Liver (tissue), 9 donors: Measurements from ENCODE around the gene GAB2. TPM values are rescaled to one million over a fixed set of nuclear protein-coding genes. Genes with fewer than 3 reads are reported as not detected.

Source experiments
- DNase-seq: peaks from one replicate; pipeline ENCODE4 v3.0.0-alpha.2; 2017; ENCODE audit warnings: low spot score
- H3K27ac ChIP-seq, 2 donors: one replicate each; pipeline ENCODE4 v1.7.0; 2013; ENCODE audit warnings: inconsistent platforms in 2 of 2, low read length in 2 of 2, control low read depth in 1 of 2, low read depth in 1 of 2, mild to moderate bottlenecking in 1 of 2
- H3K27me3 ChIP-seq, 4 donors: one replicate each; pipeline versions ENCODE4 v1.6.1 to v1.7.0; 2013; ENCODE audit warnings: low read length in 3 of 4, inconsistent platforms in 1 of 4, mild to moderate bottlenecking in 1 of 4, moderate library complexity in 1 of 4; ENCODE audit not compliant: control insufficient read depth in 4 of 4, insufficient read depth in 4 of 4
- H3K36me3 ChIP-seq, 4 donors: one replicate each; pipeline versions ENCODE4 v1.6.1 to v1.7.0; 2013; ENCODE audit warnings: low read length in 3 of 4, mild to moderate bottlenecking in 3 of 4, low read depth in 1 of 4, moderate library complexity in 1 of 4; ENCODE audit not compliant: control insufficient read depth in 4 of 4, insufficient read depth in 3 of 4
- H3K4me1 ChIP-seq, 4 donors: one replicate each; pipeline versions ENCODE4 v1.6.1 to v1.7.0; 2013; ENCODE audit warnings: low read length in 3 of 4, mild to moderate bottlenecking in 3 of 4, moderate library complexity in 1 of 4; ENCODE audit not compliant: control insufficient read depth in 4 of 4, insufficient read depth in 4 of 4
- H3K4me3 ChIP-seq, 3 donors: one replicate each; pipeline versions ENCODE4 v1.6.1 to v1.7.0; 2013; ENCODE audit warnings: low read length in 3 of 3, control low read depth in 1 of 3, low read depth in 1 of 3, mild to moderate bottlenecking in 1 of 3
- H3K9ac ChIP-seq, 2 donors: one replicate each; pipeline ENCODE4 v1.7.0; 2013; ENCODE audit warnings: low read length in 2 of 2, mild to moderate bottlenecking in 2 of 2, moderate library complexity in 2 of 2, control low read depth in 1 of 2, low read depth in 1 of 2
- H3K9me3 ChIP-seq, 4 donors: one replicate each; pipeline versions ENCODE4 v1.6.1 to v1.7.0; 2013; ENCODE audit warnings: low read length in 3 of 4; ENCODE audit not compliant: control insufficient read depth in 4 of 4
- ATF3 ChIP-seq: IDR thresholded peaks from 2 replicates; pipeline ENCODE4 v1.6.1; 2016; ENCODE audit warnings: antibody characterized with exemption
- EGR1 ChIP-seq, 2 donors: IDR thresholded peaks; 2 replicates each; pipeline ENCODE4 v1.6.1; 2016 to 2018; ENCODE audit warnings: antibody characterized with exemption in 2 of 2, low read depth in 2 of 2
- FOXA1 ChIP-seq: IDR thresholded peaks from 2 replicates; pipeline ENCODE4 v1.6.1; 2016; ENCODE audit warnings: antibody characterized with exemption
- FOXA2 ChIP-seq: IDR thresholded peaks from 2 replicates; pipeline ENCODE4 v1.6.1; 2016; ENCODE audit warnings: antibody characterized with exemption
- GABPA ChIP-seq, 2 donors: IDR thresholded peaks in 1 of 2; conservative IDR thresholded peaks in 1 of 2; 2 replicates each; pipeline ENCODE4 v1.6.1; 2016; ENCODE audit warnings: antibody characterized with exemption in 2 of 2, mild to moderate bottlenecking in 1 of 2, moderate library complexity in 1 of 2
- HNF4A ChIP-seq, 2 donors: conservative IDR thresholded peaks; 2 replicates each; pipeline ENCODE4 v1.6.1; 2016; ENCODE audit warnings: antibody characterized with exemption in 2 of 2, mild to moderate bottlenecking in 2 of 2
- HNF4G ChIP-seq: IDR thresholded peaks from 2 replicates; pipeline ENCODE4 v1.6.1; 2016; ENCODE audit warnings: antibody characterized with exemption
- JUND ChIP-seq, 2 donors: IDR thresholded peaks; 2 replicates each; pipeline ENCODE4 v1.6.1; 2016; ENCODE audit warnings: antibody characterized with exemption in 2 of 2
- MAX ChIP-seq: IDR thresholded peaks from 2 replicates; pipeline ENCODE4 v1.6.1; 2016; ENCODE audit warnings: antibody characterized with exemption
- NR2F2 ChIP-seq: IDR thresholded peaks from 2 replicates; pipeline ENCODE4 v1.6.1; 2016; ENCODE audit warnings: antibody characterized with exemption
- RAD21 ChIP-seq, 2 donors: IDR thresholded peaks; 2 replicates each; pipeline ENCODE4 v1.6.1; 2016; ENCODE audit warnings: antibody characterized with exemption in 2 of 2, mild to moderate bottlenecking in 2 of 2
- RXRA ChIP-seq, 2 donors: IDR thresholded peaks; 2 replicates each; pipeline ENCODE4 v1.6.1; 2017 to 2018; ENCODE audit warnings: antibody characterized with exemption in 2 of 2, mild to moderate bottlenecking in 1 of 2
- SP1 ChIP-seq: IDR thresholded peaks from 2 replicates; pipeline ENCODE4 v1.6.1; 2018; ENCODE audit warnings: antibody characterized with exemption, mild to moderate bottlenecking
- TAF1 ChIP-seq: conservative IDR thresholded peaks from 2 replicates; pipeline ENCODE4 v1.6.1; 2016; ENCODE audit warnings: antibody characterized with exemption, mild to moderate bottlenecking
- YY1 ChIP-seq: IDR thresholded peaks from 2 replicates; pipeline ENCODE4 v1.6.1; 2016; ENCODE audit warnings: antibody characterized with exemption, mild to moderate bottlenecking
- WGBS: extraction: QIAGEN DNeasy Blood & Tissue Kit; methylation state at CpG from one replicate; pipeline ENCODE4 v1.1.7; 2013; 5-methylcytosine and 5-hydroxymethylcytosine counted together
- polyA plus RNA-seq, 2 donors: library from polyadenylated mRNA; stranded (reverse) in 1 of 2; unstranded in 1 of 2; fragments of 200-250 nt in 1 of 2; fragments of >200 nt in 1 of 2; fragmentation: Nextera tagmentation in 1 of 2; extraction: Ambion mirVana in 1 of 2; gene quantifications; one replicate each; pipeline versions ENCODE4 v1.2.1 to v1.2.3, GENCODE V29; 2013 to 2015
- total RNA-seq, 2 donors: library from RNA; depleted of rRNA; stranded (reverse); fragments of >200 nt; gene quantifications; one replicate each; pipeline ENCODE4 v1.2.3, GENCODE V29; 2014
- TF ChIP-seq, protein P1 (sequence below): IDR thresholded peaks from 2 replicates; pipeline ENCODE4 v1.6.1; 2016; ENCODE audit warnings: antibody characterized with exemption, mild to moderate bottlenecking
- TF ChIP-seq, protein P2 (sequence below): fragments of 150-350 bp; IDR thresholded peaks from 2 replicates; pipeline ENCODE4 v1.5.1; 2017; ENCODE audit warnings: improper control_type of control experiment, low read depth, low read length; ENCODE audit not compliant: missing input control
- TF ChIP-seq, protein P3 (sequence below): IDR thresholded peaks from 2 replicates; pipeline ENCODE4 v1.6.1; 2016; ENCODE audit warnings: antibody characterized with exemption
- donor health status: healthy.
- donor health status: healthy.
- donor health status: healthy.
- donor health status: healthy.
- donor health status: healthy.

GAB2 gene
- total and polyA plus RNA-seq, 4 donors = 1.3 to 3.6 (median 2.5) TPM

DNA sequence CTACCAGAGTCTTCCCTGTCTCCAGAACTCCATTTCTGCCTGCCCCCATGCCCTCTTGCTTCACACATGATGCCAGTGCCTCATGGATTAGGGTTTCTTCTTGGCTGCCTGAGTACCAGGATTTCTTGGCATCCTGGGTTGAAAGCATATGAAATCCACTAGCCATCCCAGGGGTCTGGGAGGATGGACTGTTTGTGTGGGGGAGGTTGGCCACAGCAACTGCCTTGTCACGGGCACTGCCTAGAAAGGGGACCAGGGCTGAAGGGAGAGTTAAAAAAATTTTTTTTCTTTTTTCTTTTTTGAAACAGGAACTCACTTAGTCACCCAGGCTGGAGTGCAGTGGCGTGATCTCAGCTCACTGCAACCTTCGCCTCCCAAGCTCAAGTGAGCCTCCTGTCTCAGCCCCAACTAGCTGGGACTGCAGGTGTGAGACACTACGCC, 224.7 kb downstream of the GAB2 start:
- DNase-seq = no peak
- Histone ChIP-seq H3K9ac (peak overlapping the region in 1 of 2 donors; percentile 39), H3K4me1 (peaks cover 11 to 43% (median 32%) of the 10 kb centered on the region in 4 donors), H3K36me3 (peaks cover 0 to 2% (median under 1%) of the 10 kb centered on the region in 4 donors), H3K27me3 (no peaks in the 10 kb centered on the region), H3K27ac (peak overlapping the region; percentile 63 to 69), H3K9me3 (no peaks in the 10 kb centered on the region), H3K4me3 (no peak overlapping the region)
- no peak for TF ChIP-seq HNF4A (conservative IDR thresholded peaks at IDR 0.05)
- 93% methylated on average over 4 of the region's 4 CpGs for WGBS

DNA sequence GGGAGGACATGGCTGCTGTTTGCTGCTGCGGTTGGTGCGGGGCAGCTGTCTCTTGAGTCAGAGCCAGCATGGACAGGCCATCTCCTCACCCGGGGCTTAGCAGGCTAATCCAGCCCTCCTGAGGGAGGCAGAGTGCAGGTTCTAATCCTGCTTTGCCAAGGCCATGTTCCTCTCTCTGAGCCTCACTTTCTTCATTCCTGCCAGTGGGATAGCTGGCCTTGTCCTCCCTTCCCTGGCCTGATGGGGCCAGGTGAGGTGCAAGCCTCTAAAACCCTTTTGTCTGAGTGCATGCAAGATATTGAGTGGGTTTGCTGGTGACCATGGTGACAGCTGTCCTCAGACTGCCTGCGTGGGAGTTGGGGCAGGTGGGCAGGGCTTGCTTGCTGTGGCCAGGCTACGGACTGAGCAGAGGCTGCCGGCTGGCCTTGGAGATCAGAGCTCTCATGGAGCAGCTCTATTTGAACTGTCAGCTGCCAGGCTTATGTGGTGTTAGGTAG, 225.3 kb downstream of the GAB2 start:
- peak overlapping the region; percentile 63 to 69 for H3K27ac ChIP-seq
- 48% methylated on average over 6 of the region's 6 CpGs for WGBS

More for the DNA sequence above, 225.3 kb downstream of the GAB2 start:
- H3K4me3 ChIP-seq = no peak overlapping the region
- no peaks in the 10 kb centered on the region for H3K27me3 ChIP-seq
- no peak for DNase-seq
- TF ChIP-seq, protein P1, sequence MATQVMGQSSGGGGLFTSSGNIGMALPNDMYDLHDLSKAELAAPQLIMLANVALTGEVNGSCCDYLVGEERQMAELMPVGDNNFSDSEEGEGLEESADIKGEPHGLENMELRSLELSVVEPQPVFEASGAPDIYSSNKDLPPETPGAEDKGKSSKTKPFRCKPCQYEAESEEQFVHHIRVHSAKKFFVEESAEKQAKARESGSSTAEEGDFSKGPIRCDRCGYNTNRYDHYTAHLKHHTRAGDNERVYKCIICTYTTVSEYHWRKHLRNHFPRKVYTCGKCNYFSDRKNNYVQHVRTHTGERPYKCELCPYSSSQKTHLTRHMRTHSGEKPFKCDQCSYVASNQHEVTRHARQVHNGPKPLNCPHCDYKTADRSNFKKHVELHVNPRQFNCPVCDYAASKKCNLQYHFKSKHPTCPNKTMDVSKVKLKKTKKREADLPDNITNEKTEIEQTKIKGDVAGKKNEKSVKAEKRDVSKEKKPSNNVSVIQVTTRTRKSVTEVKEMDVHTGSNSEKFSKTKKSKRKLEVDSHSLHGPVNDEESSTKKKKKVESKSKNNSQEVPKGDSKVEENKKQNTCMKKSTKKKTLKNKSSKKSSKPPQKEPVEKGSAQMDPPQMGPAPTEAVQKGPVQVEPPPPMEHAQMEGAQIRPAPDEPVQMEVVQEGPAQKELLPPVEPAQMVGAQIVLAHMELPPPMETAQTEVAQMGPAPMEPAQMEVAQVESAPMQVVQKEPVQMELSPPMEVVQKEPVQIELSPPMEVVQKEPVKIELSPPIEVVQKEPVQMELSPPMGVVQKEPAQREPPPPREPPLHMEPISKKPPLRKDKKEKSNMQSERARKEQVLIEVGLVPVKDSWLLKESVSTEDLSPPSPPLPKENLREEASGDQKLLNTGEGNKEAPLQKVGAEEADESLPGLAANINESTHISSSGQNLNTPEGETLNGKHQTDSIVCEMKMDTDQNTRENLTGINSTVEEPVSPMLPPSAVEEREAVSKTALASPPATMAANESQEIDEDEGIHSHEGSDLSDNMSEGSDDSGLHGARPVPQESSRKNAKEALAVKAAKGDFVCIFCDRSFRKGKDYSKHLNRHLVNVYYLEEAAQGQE = peak; percentile 57
- TF ChIP-seq NR2F2 (no peak), RAD21 (IDR thresholded peaks at IDR 0.05) (no peak), HNF4G (no peak), YY1 (peak; percentile 63), EGR1 (IDR thresholded peaks at IDR 0.05; ENCODE audit: low read depth in 2 of 2) (peak; percentile 98 to 100), SP1 (peak; percentile 22), TAF1 (no peak), JUND (IDR thresholded peaks at IDR 0.05) (no peak), GABPA (IDR thresholded peaks at IDR 0.05 in 1 of 2, conservative IDR thresholded peaks at IDR 0.05 in 1 of 2) (no peak), ATF3 (no peak), MAX (no peak), FOXA1 (no peak), HNF4A (conservative IDR thresholded peaks at IDR 0.05) (peak in 1 of 2 donors; percentile 31), FOXA2 (no peak), RXRA (IDR thresholded peaks at IDR 0.05) (peak; percentile 58 to 77)
- TF ChIP-seq, protein P2, sequence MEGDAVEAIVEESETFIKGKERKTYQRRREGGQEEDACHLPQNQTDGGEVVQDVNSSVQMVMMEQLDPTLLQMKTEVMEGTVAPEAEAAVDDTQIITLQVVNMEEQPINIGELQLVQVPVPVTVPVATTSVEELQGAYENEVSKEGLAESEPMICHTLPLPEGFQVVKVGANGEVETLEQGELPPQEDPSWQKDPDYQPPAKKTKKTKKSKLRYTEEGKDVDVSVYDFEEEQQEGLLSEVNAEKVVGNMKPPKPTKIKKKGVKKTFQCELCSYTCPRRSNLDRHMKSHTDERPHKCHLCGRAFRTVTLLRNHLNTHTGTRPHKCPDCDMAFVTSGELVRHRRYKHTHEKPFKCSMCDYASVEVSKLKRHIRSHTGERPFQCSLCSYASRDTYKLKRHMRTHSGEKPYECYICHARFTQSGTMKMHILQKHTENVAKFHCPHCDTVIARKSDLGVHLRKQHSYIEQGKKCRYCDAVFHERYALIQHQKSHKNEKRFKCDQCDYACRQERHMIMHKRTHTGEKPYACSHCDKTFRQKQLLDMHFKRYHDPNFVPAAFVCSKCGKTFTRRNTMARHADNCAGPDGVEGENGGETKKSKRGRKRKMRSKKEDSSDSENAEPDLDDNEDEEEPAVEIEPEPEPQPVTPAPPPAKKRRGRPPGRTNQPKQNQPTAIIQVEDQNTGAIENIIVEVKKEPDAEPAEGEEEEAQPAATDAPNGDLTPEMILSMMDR = no peak
- TF ChIP-seq, protein P3, sequence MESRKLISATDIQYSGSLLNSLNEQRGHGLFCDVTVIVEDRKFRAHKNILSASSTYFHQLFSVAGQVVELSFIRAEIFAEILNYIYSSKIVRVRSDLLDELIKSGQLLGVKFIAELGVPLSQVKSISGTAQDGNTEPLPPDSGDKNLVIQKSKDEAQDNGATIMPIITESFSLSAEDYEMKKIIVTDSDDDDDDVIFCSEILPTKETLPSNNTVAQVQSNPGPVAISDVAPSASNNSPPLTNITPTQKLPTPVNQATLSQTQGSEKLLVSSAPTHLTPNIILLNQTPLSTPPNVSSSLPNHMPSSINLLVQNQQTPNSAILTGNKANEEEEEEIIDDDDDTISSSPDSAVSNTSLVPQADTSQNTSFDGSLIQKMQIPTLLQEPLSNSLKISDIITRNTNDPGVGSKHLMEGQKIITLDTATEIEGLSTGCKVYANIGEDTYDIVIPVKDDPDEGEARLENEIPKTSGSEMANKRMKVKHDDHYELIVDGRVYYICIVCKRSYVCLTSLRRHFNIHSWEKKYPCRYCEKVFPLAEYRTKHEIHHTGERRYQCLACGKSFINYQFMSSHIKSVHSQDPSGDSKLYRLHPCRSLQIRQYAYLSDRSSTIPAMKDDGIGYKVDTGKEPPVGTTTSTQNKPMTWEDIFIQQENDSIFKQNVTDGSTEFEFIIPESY = no peak
- peak overlapping the region in 1 of 2 donors; percentile 39 for H3K9ac ChIP-seq
- no peaks in the 10 kb centered on the region for H3K9me3 ChIP-seq
- H3K4me1 ChIP-seq = peaks cover 11 to 49% (median 34%) of the 10 kb centered on the region in 4 donors
- peaks cover 0 to 2% (median 0%) of the 10 kb centered on the region in 4 donors for H3K36me3 ChIP-seq
